Kidney glomerular epithelial cell (primary cell): ENCODE measurements around the gene SAMD11.
"Not testable (repeated sequence)": the region's sequence is repeated elsewhere in the genome, so short reads cannot be mapped to it uniquely, and the experiment has no call there.

Experiments
- DNase-seq: peaks from one replicate; lab custom pipeline; 2025; lab: John Stamatoyannopoulos, UW

Gene SAMD11

DNA sequence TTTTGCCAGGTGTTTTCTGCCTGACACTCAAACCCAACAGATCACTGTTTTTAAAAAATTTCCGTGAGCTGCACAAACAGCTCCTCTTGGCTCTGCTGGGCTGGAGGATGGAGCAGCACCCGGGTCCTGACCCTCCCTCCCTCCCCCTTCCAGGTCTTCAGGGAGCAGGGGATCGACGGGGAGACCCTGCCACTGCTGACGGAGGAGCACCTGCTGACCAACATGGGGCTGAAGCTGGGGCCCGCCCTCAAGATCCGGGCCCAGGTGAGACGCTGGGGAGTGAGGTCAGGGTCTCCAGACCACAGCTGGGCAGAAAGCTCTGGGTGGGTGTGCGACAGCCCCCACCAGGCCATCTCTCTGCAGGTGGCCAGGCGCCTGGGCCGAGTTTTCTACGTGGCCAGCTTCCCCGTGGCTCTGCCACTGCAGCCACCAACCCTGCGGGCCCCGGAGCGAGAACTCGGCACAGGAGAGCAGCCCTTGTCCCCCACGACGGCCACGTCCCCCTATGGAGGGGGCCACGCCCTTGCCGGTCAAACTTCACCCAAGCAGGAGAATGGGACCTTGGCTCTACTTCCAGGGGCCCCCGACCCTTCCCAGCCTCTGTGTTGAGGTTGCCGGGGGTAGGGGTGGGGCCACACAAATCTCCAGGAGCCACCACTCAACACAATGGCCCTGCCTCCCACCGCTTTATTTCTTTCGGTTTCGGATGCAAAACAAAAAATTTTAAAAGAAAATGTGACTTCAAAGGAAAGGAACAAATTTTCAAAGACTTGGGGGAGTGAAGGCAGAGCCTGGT is 20.0 kb downstream of the SAMD11 start:
- no peak for DNase-seq

DNA sequence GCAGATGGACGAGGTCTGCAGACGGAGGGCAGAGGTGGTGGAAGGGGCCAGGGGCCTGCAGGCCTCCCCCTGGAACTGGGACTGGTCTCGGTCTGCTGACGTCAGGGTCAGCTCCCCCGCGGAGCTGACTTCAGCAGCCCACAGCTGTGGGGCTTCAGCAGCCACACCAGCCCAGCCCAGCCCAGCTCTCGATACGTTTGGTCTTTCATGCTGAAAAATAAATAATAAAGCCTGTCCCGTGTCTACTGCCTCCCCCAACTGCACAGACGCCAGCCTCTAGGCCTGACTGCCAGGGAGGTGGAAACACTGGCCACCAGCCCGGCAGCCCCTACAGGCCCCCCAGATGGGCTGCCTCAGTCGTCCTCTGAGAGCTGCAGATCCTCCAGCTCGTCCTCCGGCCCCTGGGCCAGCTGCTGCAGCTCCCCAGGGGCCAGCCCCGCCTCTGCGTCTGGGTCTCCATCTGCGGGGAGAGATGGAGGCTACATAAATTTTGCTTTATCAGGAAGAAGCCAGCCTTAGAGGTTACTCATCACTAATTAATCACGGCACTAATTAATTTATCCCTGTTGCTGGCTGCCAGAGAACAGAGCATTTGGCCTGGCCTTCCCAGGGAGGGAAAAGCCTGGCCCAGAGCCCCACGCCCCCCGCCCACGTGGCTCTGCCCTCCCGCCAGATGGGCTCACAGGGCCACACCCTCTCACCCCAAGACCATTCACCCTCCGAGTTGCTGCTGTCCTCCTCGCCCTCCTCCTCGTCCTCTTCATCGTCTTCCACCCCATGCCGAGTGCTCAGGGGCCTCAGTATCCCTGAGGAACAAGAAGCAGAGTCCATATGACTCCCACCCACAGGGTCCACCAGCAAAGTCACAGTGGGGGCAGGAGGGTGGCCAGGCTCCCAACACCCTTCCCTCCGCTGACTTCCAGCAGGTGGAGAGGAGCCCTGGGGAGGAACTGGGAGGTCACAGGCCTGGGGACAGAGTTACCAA is 20.9 kb downstream of the SAMD11 start:
- DNase-seq, result peak; percentile 50

DNA sequence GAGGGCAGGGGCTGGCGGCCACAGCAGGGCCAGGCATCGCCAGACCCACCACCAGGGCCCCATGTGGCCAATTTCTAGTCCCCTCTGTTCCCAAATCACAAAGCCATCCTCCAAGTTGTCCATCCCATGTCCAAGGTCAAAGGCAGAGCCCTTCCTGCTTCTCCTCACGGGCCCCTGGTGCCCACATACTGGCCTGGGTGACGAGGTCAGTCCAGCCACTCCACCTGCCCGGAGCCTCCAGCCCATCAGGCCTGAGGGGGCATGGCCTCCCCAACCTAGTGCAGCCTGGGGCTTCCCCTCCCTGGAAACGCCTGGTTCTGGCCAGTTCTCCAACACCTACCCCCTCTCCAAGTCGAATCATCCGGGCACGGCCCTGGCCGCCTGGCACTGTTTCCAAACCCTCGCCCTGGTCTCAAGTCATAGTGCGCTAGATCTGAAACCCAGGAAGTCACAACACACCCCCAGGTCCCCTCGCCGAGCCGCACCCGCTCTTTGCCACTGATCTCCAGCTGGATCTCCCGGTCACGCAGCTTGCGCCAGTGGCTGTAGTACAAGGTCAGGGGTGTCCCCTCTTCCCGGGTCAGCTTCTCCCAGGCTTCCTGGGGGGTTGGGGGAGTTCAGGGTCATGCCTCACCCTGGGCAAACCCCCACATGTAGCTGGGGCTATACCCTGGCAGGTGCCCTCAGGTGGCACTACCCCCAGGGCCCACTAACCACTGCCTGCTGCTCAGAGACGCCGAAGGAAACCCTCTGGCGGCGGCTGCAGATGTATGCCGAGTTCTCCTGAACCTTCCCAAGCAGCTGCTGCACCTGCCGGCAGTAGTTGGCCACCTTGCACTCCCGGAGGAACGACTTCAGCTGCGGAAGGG is 22.2 kb downstream of the SAMD11 start:
- no peak for DNase-seq

DNA sequence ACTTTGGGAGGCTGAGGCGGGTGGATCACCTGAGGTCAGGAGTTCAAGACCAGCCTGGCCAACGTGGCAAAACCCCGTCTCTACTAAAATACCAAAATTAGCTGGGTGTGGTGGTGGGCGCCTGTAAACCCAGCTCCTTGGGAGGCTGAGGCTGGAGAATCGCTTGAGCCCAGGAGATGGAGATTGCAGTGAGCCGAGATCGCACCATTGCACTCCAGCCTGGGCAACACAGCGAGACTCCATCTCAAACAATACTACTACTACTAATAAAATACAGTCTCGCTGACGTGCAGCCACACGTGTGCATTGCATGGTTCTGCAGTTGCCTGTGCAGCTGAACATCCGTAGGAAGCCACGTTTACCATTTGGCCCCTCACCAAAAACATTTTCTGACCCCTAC is 23.1 kb downstream of the SAMD11 start:
- DNase-seq, result not testable (repeated sequence)

DNA sequence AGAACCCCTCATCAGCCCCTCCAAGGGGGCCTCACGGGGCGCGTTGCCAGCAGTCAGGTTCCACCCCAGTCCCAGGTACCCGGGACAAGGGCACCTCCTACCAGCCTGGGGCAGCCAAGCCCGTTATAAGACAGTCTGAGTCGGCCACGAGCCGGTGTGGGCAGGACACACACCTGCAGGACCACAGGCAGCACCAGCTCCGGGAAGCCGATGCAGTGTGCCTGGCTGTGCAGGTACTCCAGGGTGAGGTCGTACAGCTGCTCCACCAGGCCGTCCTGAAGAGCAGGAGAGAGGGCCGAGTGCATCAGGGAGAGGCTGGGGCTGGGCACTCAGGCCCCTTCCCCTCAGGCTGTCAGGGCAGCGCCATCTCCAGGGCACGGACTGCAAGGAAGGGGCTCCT is 24.2 kb downstream of the SAMD11 start:
- no peak for DNase-seq

DNA sequence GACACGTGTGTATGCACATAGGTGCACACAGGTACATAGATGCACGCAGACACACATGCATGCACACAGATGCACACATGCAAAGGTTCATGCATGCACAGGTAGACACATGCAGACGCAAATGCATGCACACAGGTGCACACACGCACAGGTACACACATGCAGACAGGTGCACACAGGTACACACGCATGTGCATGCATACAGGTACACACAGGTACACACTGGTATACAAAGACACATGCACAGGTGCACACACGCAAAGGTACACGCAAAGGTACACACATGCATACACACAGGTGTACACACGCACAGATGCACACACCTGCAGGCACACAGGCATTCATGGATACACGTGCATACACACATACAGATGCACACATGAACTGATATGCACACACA is 26.5 kb downstream of the SAMD11 start:
- no peak for DNase-seq

DNA sequence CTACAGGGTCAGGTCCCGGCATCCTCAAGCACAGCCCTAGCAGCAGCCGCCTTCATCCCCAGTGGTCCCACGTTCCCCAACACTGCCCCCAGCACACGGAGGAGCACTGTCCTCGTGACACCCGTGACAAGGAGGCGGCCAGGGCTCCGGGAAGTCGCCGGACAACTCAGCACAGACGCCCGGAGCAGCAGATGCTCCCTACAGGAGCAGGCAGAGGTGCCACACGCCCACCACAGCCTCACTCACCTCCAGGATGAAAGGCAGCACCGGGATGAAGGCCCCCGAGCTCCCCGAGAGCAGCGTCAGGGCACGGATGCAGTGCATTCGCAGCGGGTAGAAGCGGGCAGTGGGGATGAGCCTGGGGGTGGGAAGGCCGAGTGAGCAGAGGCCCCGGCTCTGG is 27.2 kb downstream of the SAMD11 start:
- no peak for DNase-seq

DNA sequence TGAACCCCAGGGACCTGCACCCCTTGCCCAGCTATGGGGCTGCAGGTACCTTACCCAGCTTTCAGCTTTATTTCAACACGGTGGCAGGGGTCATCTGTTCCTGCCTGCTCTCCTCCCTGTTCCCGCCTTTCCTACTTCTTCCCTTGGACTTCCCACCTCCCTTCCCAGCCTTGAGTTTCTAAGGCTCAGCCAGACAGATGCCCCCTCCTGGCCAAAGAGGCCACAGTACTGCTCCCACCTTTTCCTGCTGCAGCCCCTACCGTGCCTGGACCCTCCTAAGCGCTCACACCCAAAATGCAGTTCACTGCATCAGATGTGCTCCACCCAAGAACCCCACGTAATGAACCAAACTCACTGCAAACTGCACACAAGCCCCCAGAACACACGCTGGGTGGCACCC is 27.6 kb downstream of the SAMD11 start:
- DNase-seq, result no peak

DNA sequence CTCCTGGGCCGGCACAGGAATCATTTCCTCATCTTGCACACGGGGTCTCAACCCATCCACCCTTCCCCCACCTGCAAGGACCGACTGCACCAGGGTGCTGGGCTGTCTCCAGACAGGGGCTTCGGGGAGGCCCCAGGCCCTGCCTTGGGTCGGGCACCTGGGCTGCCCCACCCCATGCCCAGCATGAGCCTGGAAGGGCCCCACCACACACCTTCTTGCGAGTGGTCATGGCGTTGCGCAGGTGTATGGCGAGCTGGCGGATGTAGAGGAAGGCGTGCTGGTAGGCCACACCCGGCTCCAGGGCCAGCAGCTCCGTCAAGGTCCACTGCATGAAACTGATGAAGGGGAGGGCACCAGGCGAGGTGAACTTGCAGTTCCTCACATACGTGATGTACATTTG is 28.5 kb downstream of the SAMD11 start:
- DNase-seq, result no peak

DNA sequence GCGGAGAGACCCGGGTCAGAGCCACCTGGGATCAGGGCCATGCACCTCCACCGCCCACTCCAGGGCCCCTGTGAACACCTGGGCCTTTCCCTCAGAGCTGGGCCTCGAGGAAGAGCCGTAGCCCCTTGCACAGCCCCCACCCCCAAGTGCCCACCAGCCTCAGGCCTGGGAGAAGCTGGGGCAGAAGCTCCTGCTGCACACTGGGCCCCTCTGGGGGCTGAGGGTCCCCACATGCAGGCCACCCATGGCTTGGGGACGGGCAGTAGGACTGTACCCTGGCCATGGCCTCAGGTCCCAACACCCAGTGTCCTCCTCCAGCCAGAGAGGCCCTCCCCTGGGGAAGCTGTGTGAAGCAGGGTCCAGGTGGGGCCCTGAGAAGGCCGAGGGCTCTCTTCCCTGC is 28.9 kb downstream of the SAMD11 start:
- DNase-seq, result no peak

DNA sequence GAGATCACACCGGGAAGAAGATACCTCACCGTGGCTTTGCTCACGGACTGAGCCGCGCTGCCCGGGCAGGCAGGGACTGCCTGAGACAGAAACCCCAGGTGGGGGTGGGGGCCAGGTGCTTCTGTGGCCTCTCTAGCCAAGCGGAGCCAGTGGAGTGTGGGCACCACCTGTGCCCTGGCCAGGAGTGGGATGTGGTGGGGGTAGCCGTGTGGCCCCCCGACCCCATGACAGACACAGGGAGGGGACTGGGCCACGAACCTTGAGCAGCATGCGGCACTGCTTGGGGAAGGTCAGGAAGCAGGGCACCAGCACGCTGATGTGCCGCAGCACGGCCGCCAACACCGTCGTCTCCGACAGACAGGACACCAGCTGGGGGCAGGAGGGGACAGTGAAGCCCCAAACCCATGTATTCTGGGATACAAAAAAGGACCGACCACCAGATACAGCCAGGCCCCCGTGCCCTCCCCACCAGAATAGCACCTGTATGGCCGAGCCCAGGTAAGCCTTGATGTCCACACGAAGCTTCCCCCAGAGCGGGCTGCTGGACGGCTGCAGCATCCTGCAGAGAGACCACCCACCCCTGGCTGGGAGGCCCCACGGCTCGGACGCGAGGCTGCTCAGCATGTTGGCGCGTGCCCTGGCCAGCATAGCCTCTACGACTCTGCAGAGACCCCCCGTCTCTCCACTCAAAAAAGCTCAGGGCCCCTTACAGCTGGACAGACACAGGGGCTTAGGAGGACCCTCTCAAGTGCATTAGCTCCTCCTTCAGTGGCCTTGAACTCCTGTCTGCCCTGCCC is 30.0 kb downstream of the SAMD11 start:
- no peak for DNase-seq

DNA sequence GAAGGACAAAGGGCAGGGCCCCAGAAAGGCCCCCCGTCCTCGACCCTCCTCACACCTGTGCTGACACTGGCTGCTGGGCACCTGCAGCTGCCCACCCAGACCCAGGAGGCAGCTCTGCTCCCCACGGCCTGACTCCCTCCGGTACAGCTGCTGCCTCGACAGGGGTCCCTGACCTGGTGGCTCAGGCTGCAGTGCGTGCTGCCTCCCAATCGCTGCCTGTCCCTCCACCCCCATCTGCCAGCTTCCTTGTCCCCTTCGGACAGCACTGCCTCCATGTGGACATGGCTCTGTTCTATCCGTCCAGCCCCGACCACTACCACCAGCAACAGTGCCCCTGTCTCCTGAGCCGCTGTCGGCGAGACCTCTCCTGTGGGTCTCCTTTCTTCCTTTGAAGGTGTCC is 31.2 kb downstream of the SAMD11 start:
- no peak for DNase-seq

DNA sequence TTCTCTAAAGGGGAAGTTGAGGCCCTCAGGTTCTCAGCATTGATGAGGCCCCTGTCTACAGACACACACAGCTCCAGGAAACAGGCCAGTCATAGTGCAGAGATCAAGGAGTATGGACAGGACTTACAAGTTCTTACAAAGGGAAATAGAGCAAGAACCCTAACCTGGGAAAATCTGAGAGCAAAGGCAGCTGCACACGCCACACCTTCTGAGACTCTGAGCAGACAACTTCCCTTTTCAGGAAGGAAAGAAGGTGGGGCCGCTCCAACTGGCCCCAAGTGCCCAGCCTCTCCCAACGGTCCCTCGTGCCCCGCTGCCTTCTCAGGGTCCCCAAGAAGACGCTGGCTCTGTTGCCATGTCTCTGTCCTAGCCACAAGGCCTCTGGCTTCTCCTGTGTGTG is 31.8 kb downstream of the SAMD11 start:
- DNase-seq, result no peak

DNA sequence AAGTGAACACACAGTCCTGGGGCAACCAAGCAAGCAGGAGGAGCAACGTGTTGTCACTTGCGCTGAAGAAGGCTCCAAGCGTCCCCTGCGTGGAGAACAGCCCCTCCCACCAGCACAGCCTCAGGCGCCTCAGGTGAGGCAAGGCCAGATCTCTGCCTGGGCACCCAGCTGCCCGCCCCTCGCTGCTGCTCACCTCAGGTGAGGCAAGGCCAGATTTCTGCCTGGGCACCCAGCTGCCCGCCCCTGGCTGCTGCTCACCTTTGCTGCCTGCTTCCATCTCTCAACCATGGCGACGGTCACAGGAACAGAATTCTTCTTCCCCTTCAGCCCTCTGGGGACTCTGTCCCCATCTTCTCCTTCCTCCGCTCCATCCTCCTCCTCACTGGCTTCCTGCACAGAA is 32.9 kb downstream of the SAMD11 start:
- DNase-seq, result no peak

DNA sequence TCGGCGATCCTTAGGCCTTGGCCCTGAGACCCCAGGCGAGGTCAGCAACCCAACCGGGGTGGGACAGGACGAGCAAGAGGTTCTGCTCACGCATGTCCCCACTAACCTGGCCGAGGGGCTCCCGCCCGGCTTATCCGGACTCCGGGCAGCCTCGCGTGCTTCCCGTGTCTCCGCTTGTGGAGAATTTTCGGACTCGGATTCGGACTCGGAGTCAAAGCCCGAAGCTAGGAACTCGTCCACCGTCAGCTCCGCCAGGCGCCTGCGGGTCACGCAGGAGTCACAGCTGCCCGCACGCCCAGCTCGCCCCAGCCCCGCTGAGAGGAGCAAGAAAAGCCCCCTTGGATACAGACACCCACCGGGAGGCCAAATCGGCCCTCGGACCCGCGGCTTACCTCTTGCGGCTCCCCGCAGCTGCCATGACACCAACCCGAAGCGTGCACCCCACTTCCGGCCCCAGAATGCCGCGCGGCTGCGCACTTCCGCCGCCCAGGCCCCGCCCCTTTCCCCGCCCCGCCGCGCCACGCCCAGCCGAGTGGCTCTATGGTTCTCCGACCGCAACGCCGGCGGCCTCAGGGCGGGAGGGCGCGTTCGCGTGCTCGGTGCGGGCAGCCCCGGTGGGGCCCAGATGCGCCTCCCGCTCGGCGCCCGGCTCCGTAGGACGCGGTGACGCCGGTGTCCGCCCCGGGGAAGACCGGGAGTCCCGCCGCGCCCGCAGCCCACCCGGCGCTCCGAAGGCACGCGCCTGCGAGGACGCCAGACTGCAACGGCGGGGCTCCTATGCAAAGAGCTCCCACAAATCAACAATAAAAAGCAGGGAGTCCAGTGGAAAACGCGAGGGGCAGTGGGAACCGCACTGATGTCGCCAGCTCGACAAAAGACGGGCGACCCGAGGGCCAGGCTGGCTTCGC is 35.4 kb downstream of the SAMD11 start, which contains the start of gene NOC2L:
NOC2L (minus strand) TSS at position 434 of the 908 bp plus-strand sequence; CDS start at position 418, 16 bp downstream.
- peak; percentile 72 for DNase-seq

DNA sequence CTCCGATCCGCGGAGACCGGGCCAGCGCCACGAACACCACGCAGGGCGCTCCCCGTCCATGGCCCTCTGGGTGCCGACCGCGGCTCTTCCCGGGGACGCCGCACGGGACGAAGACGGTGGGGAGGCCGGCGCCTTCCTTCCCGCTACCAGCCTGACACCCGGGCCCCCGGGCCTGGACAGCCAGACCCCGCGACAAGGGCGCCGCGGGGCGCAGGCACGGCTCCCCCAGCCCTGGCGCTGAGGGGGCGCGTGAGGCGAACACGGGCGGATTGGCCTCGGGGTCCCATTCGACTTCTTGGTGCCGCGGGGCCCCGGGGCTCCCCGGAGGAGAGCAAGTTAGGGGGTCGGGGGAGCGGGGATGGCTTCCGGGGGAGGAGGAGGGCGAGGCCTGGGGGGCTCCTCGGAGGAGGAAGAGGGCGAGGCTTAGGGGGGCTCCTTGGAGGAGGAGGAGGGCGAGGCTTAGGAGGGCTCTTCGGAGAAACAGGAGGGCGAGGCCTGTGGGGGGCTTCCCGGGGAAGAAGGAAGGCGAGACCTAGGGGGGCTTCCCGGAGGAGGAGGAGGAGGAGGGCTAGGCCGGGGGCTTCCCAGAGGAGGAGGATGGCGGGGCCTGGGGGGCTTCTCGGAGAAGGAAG is 36.1 kb downstream of the SAMD11 start:
- DNase-seq, result no peak

DNA sequence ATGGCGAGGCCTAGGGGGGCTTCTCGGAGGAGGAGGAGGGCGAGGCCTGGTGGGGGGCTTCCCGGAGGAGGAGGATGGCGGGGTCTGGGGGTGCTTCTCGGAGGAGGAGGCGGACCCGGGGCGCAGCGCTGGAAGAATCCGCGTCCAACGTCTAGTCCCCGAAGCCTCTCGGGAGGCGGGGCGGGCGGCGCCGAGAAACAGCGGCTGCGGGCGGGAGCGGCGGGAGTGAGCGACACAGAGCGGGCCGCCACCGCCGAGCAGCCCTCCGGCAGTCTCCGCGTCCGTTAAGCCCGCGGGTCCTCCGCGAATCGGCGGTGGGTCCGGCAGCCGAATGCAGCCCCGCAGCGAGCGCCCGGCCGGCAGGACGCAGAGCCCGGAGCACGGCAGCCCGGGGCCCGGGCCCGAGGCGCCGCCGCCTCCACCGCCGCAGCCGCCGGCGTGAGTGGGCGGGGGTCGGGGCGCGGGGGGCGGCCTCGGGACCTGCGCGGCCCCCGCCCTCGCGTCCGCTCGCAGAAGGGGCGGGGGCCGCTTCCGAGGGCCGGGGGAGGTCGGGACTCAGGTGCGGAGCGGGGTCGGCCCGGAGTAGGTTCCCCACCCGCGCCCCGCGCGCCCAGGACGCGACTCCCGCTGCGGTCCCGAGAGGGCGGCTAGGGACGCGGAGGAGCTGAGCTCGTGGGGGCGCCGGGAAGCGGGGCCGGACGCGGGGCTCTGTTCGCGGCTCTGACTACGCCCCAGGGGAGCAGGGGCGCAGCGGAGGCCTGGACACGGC is 36.8 kb downstream of the SAMD11 start, which contains the start of gene KLHL17:
KLHL17 (plus strand) TSS at position 222 of the 769 bp plus-strand sequence; CDS start at position 332, 110 bp downstream.
- DNase-seq, result peak; percentile 14

DNA sequence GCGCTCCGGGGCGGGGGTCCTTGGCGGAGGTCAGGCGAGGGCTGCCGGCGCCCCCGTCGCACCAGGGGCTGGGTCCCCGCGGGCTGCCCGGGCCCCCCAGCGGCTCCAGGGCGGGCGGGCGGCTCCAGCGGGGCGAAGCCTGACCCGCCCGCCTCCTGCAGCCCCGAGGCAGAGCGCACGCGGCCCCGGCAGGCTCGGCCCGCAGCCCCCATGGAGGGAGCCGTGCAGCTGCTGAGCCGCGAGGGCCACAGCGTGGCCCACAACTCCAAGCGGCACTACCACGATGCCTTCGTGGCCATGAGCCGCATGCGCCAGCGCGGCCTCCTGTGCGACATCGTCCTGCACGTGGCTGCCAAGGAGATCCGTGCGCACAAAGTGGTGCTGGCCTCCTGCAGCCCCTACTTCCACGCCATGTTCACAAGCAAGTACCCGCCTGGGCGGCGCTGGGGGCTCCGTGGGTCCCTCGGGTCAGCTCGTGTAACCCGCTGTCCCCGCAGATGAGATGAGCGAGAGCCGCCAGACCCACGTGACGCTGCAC is 37.5 kb downstream of the SAMD11 start:
- DNase-seq, result no peak
